ENCODE measurements around the gene NAV2. TPM values are rescaled to one million over a fixed set of nuclear protein-coding genes. Genes with fewer than 3 reads are reported as not detected.
A peak's percentile ranks its signal among the peaks of the same experiment; 100 is the strongest.

The NAV2 gene
- total and polyA plus RNA-seq, 7 donors = 1.2 to 62.6 (median 22.1) TPM

- no peak for TF ChIP-seq CTCF (IDR thresholded peaks at IDR 0.05)
- no peak for TF ChIP-seq POLR2AphosphoS5 (IDR thresholded peaks at IDR 0.05)
- no peak for TF ChIP-seq POLR2A (IDR thresholded peaks at IDR 0.05)
- TF ChIP-seq EP300 (IDR thresholded peaks at IDR 0.05) = no peak
- Histone ChIP-seq H3K4me1 (peaks cover 0 to 46% (median 30%) of the 10 kb centered on the region in 4 donors), H3K36me3 (peaks cover 0 to 19% (median 3%) of the 10 kb centered on the region in 4 donors), H3K4me3 (no peak overlapping the region), H3K9me3 (no peaks in the 10 kb centered on the region), H3K27ac (peak overlapping the region in 2 of 4 donors; percentile 6 to 35), H3K27me3 (no peaks in the 10 kb centered on the region)
- DNase-seq = no peak
- 92 to 96% methylated on average over 4 of the region's 4 CpGs for WGBS, 2 donors
- intact Hi-C loops (cut with DNase I) = no loop called here
Observed at GRCh38 chr11:19962053-19962800, 249.6 kb downstream of the NAV2 start.

- peak overlapping the region in 2 of 4 donors; percentile 6 to 35 for H3K27ac ChIP-seq
- TF ChIP-seq POLR2AphosphoS5 (IDR thresholded peaks at IDR 0.05) = no peak
- TF ChIP-seq EP300 (IDR thresholded peaks at IDR 0.05) = no peak
- TF ChIP-seq POLR2A (IDR thresholded peaks at IDR 0.05) = no peak
- no peak for TF ChIP-seq CTCF (IDR thresholded peaks at IDR 0.05)
- peaks cover 0 to 46% (median 26%) of the 10 kb centered on the region in 4 donors for H3K4me1 ChIP-seq
- no peak for DNase-seq
- H3K9me3 ChIP-seq = no peaks in the 10 kb centered on the region
- intact Hi-C loops (cut with DNase I) = no loop called here
- no peaks in the 10 kb centered on the region for H3K27me3 ChIP-seq
- H3K36me3 ChIP-seq = peaks cover 0 to 19% (median 3%) of the 10 kb centered on the region in 4 donors
- 83 to 92% methylated on average over 4 of the region's 4 CpGs for WGBS, 2 donors
- no peak overlapping the region for H3K4me3 ChIP-seq
Observed at GRCh38 chr11:19962801-19963175, 250.2 kb downstream of the NAV2 start.

- Histone ChIP-seq H3K36me3 (peaks cover 0 to 19% (median 3%) of the 10 kb centered on the region in 4 donors), H3K27me3 (no peaks in the 10 kb centered on the region), H3K9me3 (no peaks in the 10 kb centered on the region), H3K4me1 (peaks cover 0 to 41% (median 19%) of the 10 kb centered on the region in 4 donors), H3K27ac (no peak overlapping the region), H3K4me3 (no peak overlapping the region)
- no peak for DNase-seq
- intact Hi-C loops (cut with DNase I) = no loop called here
- 75 to 90% methylated on average over 13 of the region's 13 CpGs for WGBS, 2 donors
- TF ChIP-seq POLR2A (IDR thresholded peaks at IDR 0.05) (no peak), EP300 (IDR thresholded peaks at IDR 0.05) (no peak), CTCF (IDR thresholded peaks at IDR 0.05) (no peak), POLR2AphosphoS5 (IDR thresholded peaks at IDR 0.05) (no peak)
Observed at GRCh38 chr11:19963697-19964387, 251.2 kb downstream of the NAV2 start.

GRCh38 chr11:19966441-19966840 lies 253.8 kb downstream of the NAV2 start:
- Histone ChIP-seq H3K27me3 (no peaks in the 10 kb centered on the region), H3K4me3 (no peak overlapping the region), H3K9me3 (no peaks in the 10 kb centered on the region), H3K27ac (no peak overlapping the region), H3K4me1 (peaks cover 0 to 20% (median 7%) of the 10 kb centered on the region in 4 donors), H3K36me3 (peaks cover 0 to 28% (median 3%) of the 10 kb centered on the region in 4 donors)
- intact Hi-C loops (cut with DNase I) = no loop called here
- no peak for DNase-seq
- WGBS, 2 donors = 79 to 87% methylated on average over 4 of the region's 4 CpGs
- no peak for TF ChIP-seq POLR2AphosphoS5 (IDR thresholded peaks at IDR 0.05)
- TF ChIP-seq EP300 (IDR thresholded peaks at IDR 0.05) = no peak
- no peak for TF ChIP-seq CTCF (IDR thresholded peaks at IDR 0.05)
- no peak for TF ChIP-seq POLR2A (IDR thresholded peaks at IDR 0.05)
